GM19324 (cell line): ENCODE measurements around the gene CD99.
"Not testable (repeated sequence)": the region's sequence is repeated elsewhere in the genome, so short reads cannot be mapped to it uniquely, and the experiment has no call there.

Source experiments
- ATAC-seq: cut with Tn5 transposase; IDR thresholded peaks from one replicate; pipeline ENCODE4 v1.9.1; 2021; ENCODE audit warnings: mild to moderate bottlenecking, moderate library complexity; ENCODE audit not compliant: unreplicated experiment, low FRiP score

CD99 gene

DNA sequence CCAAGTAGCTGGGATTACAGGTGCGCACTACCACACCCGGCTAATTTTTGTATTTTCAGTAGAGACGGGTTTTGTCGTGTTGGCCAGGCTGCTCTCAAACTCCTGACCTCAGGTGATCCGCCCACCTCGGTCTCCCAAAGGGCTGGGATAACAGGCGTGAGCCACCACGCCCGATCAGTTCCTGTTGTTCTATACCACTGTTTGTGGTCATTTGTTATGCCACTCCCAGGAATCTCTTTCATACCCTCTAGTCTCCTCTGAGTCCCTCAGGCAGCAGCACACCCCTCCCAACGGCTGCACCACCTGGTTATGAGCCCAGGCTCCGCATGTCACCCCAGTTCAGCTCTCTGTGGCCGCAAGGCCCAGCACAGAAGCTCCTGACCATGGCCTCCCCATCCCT is 17.5 kb upstream of the CD99 start:
- ATAC-seq = no peak

- ATAC-seq = not testable (repeated sequence)
Observed at GRCh38 chrX:2675657-2676200, 15.4 kb upstream of the CD99 start.

DNA sequence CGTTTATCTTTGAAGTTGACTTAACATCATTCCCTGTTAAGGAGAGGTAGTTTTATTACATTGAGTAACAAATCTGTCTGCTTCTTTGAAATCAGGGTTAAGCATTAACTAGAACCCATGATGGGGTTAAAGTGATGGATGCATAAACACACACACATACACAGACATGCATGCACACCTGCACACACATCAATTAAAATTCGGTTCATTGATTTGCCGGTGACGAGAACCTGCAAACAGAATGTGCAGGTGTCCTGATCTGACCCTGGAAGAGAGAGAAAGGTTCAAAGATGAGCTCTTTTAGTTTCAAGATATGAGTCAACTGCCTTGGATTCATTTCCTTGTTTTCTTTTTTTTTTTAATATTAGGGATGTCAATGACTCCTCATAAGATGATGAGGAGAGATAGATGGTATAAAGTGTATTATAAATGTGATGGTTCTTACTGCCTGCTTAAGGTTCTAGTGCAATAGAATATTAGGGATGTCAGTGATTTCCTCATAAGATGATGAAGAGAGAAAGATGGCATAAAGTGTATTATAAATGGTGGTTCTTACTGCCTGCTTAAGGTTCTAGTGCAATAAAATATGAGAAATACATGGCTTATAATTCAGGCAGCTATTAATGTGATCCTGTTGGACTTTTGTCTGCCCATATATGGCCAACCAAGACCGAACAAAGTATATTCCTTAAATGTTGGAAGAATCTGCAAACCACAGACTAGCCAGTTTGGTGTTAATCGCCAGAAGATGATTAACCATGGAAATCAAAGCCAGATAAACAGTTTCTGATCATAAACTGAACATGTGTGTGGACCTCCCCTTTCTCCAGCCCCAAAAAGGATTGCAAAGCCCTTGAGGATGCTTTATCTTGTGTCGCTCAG is 14.1 kb upstream of the CD99 start:
- ATAC-seq = no peak

DNA sequence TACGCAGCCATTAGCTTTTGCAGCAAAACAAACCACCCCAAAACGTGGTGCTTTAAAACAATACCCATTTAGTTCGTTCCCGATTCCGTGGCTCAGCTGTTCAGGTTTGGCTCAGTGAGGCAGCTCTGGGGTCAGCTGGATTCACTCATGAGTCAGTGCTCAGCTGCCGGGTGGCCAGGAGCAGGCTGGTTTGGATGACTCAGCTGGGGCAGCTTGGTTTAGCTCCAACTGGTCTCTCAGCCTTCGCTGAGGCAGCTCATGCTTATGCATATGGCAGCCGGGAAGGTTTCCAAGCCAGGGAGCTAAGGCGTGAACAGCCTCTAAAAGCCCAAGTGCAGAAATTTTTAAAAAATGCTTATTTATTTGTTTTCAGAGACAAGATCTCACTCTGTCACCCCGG is 13.3 kb upstream of the CD99 start:
- ATAC-seq = no peak

GRCh38 chrX:2678583-2678982 is 12.5 kb upstream of the CD99 start:
- no peak for ATAC-seq

- ATAC-seq = no peak
Observed at GRCh38 chrX:2679534-2680485, 11.3 kb upstream of the CD99 start.

GRCh38 chrX:2680486-2681348 is 10.4 kb upstream of the CD99 start:
- no peak for ATAC-seq

DNA sequence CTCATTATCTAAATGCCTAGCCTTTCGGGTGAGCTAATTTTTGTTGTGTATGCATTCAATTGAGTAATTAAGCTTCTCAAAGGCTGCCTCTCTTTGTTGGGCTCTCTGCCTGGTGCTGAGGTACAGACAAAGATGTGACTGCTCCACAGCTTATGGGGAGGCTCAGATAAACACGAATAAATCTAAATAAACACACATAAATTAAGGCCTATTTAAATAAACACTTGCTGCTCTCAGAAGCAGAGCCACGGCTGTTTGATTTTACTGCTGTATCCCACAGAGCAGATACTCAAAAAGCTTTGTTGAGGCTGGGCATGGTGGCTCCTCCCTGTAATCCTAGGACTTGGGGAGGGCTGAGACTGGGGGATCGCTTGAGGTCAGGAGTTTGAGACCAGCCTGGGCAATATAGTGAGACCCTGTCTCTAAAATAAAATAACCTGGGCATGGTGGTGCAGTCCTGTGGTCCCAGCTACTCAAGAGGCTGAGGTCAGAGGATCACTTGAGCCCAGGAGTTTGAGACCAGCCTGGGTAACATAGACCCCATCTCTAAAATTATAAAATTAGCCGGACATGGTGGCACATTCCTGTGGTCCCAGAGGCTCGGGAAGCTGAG is 8.4 kb upstream of the CD99 start:
- no peak for ATAC-seq

DNA sequence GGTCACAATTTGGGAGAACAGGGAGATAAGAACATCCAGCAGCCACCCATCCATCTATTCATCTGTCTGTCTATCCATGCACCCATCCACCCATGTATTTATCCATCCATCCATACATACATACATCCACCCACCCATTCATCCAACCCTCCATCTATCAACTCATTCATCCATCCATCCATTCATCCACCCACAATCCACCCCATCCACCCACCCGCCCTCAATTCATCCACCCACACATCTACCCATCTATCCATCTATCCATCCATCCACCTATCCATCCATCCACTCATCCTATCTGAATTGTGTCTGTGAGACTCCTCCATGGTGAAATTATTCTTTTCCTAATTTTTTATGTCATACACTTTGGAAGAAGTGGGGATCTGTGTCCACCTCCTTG is 6.8 kb upstream of the CD99 start:
- no peak for ATAC-seq

GRCh38 chrX:2685886-2686285 is 5.2 kb upstream of the CD99 start:
- ATAC-seq = no peak

DNA sequence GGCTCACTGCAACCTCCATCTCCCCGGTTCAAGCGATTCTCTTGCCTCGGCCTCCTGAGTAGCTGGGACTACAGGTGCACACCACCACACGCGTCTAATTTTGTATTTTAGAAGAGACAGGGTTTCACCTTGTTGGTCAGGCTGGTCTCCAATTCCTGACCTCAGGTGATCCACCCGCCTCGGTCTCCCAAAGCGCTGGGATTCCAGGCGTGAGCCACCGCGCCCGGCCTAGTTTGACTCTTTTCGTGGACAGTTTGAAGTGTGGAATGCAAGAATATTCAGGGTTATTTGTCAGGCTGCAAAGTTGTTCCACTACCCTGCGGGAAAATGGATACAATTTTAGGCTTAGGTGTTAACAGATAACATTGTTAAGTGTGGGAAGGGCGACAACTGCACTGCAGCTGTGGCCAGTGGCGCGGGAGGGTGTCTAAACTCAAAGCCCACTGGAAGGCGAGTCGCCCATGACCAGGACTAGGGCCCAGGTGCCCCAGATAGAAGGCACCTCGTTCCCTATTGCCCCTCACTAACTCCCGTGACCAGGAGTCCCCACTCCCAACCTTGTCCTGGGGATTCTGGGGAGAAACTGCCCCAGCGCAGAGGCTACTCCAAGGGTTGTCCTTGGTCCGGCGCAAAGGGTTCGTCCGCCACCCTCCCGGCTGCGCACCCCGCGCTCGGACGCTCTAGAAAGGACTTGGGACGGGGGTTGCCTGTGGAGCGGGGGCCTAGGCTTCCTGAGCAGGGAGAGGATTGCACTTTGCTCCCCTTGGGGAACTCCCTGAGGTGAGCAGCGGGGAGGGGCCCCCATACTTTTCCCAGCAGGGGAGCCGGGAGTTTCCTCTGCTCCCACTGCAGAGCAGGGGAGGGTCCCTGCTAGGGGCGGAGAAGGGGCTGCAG is 1.1 kb upstream of the CD99 start:
- no peak for ATAC-seq

DNA sequence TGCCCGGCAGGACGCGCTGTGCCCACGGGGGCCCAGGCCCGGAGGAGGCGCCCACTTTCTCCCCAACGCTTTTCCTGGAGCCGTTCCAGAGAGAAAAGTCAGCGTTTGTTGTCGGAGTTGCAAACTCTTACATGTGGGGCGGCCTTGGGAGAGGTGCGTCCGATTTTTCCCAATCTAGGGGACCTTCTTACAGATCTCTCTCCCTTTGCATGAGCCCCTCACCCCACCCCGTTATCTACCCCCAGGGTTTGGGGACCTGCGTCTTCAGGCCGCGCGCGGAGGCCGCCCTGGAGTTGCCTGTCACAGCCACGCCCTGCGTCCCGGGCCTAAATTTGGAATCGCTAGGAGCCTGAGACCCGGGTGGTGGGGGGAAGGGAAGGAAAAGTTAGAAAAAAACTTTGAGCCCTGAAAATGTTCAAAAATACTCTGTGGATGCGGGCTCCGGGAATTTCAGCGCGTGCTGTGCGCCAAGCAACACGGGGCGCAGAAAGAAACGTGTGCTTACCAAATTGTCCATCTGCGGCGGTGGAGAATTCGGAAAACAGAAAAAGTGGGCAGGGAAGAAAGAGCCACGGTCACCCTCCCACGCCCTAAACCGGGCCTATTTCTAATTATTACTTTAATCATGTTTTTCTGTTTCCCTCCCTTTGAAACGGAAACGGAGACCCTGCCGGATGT is 587 bp downstream of the CD99 start:
- ATAC-seq = peak; percentile 2

GRCh38 chrX:2692221-2693112 is 1.4 kb downstream of the CD99 start:
- ATAC-seq = no peak

GRCh38 chrX:2693113-2694002 is 2.3 kb downstream of the CD99 start:
- no peak for ATAC-seq

DNA sequence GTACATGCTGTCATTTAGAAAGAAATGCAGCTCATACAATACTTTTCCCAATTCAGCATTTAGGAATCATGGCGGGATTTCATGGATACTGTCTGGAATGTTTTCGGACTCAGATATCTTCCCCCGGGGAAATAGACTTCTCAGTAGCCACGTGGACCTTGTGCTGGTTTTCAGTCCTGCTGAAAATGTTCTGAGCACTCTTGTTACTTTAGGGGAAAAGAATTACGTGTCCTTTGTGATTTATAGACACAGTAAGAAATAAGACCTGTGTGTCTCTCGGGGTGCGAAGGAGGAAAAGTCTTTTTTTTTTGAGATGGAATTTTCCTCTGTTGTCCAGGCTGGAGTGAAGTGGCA is 3.8 kb downstream of the CD99 start:
- no peak for ATAC-seq

GRCh38 chrX:2696698-2697215 is 5.7 kb downstream of the CD99 start:
- peak; percentile 84 for ATAC-seq
